ENCODE data around the gene CEP85.
A peak's percentile ranks its signal among the peaks of the same experiment; 100 is the strongest.
"Not testable (repeated sequence)": the region's sequence is repeated elsewhere in the genome, so short reads cannot be mapped to it uniquely, and the experiment has no call there.

CEP85 gene

DNA sequence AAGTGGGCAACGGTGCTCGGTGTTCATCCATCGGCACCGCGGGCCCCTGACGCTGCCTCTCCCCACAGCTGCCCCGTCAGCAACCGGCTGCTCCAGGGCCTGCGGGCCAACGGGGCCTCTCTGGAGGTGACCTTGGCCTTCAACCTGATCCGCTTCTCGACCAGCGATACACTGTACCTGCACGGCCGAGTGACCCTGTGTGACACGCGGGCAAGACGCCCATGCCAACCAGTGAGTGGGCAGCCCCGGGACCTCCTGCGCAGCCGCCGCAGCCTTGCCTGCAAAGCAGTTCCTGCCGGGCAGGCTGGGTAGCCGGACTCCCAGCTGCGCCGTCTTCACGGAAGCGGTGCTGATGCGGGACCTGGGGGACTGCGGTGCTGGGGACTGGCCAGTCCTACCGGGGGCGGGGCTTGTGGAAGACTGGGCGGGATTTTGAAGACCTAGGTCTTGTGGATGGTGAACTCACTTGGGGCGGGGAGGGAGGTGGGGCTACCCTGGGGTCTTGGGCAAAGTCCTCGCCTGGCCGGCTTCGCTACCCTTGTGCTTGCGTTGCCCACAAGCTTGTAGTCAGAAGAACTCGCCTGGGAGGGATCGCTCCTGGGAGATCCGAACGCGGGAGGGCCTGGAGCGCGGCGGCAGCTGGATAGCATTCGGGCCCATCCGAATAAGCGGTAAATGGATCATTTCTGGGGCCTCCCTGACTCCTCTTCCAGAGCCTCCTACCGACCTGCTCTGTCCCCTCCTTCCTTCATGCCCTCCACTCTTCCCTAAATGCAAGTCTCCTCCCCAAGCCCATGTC lies 8.8 kb upstream of the CEP85 start:
- peak; percentile 33 for DNase-seq (ENCODE audit: low spot score)

DNA sequence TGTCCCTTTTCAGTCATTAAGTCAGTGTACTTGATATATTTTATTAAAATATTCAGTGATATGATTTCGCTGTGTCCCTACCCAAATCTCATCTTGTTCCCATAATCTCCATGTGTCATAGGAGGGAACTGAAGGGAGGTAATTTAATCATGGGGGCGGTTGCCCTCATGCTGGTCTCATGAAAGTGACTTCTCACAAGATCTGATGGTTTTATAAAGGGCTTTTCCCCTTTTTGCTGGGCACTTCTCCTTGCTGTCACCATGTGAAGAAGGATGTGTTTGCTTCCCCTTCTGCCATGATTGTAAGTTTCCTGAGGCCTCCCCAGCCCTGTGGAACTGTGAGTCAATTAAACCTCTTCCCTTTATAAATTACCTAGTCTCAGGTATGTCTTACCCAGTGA lies 3.3 kb upstream of the CEP85 start:
- DNase-seq (ENCODE audit: low spot score) = not testable (repeated sequence)

DNA sequence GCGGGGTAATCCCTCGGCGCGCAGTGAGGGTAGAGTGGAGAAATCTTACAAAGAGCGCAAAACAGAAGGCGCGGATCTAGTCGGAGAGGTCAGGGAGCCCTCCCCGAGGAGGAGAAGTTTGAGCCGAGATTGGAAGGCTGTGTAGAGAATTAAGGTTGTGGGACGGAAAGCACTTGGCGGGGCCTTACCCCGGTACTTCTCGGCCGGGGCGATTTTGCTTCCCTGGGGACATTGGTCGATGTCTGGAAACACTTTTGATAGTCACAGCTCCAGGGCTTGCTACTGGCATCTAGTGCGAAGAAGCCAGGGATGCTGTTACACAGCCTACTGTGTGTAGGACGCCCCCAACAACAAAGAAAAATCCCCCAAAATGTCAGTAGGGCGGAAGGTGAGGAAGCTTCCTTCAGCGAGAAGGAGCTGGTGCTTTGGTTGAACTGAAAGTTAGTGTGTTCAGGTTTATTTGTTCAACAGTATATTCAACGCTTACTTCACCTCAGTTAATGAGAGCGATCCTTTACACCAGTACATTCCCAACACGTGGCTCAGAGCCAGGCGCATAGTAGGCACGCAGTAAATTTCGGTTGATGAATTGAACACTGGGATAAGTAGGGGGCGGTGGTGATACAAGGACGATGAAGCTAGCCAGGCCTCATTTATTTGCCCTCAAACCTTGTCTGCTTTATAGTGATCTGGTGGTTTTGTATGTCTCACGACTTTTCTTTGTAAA lies 807 bp downstream of the CEP85 start:
- DNase-seq (ENCODE audit: low spot score) = no peak

DNA sequence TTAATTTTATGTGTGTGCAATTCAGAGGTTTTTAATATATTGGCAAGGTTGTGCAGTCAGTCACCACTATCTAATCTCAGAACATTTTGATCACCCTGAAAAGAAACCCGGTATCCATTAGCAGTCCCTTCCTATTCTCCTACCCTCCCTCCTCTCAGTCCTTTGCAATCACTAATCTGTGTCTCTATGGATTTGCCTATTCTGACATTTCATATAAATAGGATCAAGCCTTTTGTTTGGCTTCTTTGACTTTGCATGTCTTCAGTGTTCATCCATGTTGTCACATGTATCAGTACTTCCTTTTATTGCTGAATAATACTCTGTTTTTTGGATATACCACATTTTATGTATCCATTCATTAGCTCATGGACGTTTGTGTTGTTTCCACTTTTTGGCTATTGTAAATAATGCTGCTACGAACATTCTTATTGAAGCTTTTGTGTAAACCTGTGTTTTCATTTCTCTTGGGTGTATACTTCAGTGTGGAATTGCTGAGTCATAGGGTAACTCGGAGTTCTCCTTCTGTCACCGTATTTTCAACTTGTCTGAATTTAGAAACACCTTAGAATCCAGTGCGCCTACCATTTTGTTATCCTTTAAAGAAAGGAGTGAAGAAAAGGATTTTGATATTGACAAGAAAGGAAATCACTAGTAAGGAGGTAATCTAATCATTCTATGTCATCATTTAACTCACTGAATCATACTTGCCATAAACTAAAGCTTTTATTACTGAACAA lies 3.4 kb downstream of the CEP85 start:
- no peak for DNase-seq (ENCODE audit: low spot score)

DNA sequence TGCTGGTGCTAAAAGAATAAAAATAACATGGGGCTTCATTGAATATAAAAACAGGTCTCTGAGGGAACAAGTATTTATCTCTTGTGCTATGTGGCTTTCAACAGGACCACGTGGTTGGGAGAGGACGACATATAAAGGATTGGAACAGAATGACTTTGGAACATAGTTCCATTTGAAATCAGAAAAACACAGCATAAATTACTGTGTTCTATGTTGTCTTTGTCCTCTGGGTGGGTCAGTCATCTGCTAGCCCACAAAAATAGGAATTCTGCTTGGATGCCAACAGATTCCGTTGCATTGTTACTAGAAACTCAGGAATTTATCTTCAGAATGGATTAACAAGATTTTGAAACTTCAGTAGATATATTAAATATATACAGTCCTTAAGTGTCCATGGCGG lies 5.9 kb downstream of the CEP85 start:
- DNase-seq (ENCODE audit: low spot score) = no peak

DNA sequence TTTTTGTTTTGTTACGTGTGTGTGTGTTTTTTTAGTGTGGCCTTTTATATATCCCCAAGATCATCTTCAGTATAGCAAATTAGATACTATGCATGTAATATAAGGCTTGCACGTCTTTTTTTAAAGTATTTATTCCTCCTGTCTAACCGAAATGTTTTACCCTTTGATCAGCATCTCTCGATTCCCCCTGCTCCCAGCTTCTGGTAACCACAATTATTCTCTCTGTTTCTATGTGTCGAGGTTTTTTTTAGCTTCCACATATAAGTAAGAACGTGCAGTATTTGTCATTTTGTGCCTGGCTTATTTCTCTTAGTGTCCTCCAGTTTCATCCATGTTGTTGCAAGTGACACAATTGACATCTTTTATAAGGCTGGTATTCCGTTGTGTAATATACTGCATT lies 18.7 kb downstream of the CEP85 start:
- DNase-seq (ENCODE audit: low spot score) = no peak

DNA sequence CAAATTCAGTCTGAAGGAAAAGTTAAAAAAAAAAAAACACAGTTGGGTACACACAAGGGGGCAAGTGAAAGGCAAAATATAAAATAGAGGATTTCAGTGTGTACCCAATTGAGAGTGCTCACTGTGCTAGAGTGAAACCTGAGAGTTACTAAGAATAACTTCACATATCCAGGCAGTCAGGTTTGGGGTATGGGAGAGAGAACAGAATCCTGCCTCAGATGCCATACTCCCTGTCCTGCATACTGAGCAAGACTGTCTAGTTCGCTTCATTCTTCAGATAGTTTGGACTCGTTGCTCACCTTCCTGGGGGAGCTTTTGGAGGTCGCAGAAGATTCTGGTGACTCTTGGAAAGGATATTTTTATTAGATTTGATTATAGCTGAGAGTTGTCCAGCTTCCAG lies 20.4 kb downstream of the CEP85 start:
- no peak for DNase-seq (ENCODE audit: low spot score)

DNA sequence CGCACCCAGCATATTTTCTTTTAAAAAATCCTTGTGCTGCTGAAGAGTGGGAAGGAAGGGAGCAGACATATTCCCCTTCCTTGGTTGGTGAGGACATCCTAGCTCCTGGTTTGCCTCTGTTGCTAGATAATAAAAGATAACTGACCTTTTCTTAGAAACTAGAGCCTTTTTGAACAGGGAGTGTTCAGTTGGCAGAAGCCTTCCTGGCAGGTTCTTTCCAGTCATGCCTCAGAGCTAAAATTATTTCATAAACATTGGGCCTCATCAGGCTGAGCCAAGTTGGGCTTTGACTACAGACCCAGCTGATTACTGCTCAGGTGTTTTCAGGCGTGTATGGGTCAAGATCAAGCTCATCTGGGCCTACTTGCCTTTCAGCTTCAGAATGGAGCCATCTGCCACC lies 23.2 kb downstream of the CEP85 start:
- no peak for DNase-seq (ENCODE audit: low spot score)

DNA sequence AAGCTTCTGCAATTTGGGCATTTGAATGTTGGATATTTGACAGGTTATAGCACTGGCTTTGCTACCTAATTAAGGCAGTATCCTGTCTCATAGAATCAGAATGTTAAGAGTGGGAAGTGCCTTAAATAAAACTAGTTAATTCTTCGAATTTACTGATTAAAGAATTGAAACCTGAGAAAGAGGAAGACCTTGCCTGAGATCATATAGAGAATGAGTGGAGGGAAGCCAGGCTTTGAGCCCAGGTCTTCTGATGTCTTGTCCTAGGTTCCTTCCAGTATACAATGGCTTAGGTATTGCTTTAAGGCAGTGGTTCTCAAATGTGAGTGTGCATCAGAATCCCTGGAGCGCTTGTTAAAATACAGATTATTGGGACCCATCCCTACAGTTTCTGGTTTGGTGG lies 25.0 kb downstream of the CEP85 start:
- DNase-seq (ENCODE audit: low spot score) = no peak

DNA sequence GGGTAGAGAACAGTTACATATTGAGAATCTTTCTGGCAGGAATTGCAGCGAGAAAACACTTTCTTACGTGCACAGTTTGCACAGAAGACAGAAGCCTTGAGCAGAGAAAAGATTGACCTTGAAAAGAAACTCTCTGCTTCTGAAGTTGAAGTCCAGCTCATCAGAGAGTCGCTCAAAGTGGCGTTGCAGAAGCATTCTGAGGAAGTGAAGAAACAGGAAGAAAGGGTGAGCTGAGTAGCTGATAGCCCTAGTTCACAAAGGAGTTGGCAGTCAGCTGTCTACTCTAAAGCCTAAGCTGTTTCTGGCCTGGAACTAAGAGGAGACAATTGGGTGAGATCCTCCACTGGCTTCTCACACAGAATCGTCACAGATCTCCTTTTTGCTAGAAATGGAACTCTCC lies 25.6 kb downstream of the CEP85 start:
- no peak for DNase-seq (ENCODE audit: low spot score)

DNA sequence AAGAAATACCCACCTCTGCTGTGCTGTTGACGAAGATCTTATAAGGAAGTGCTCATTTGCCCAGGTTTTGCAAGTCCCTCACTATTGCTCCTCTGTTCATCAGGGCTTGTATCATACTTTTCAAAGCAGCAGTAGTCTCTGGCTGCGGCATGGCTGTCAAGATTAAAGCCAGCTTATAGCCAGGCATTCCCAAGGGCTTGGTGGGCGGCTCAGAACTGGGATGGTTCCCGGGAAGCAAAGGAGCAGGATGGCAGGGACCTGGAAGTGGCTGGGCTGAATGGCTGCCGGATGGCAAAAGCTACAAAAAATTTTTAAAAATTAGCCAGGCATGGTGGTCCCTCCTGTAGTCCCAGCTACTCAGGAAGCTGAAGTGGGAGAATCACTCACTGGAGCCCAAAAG lies 29.2 kb downstream of the CEP85 start:
- DNase-seq (ENCODE audit: low spot score) = no peak

DNA sequence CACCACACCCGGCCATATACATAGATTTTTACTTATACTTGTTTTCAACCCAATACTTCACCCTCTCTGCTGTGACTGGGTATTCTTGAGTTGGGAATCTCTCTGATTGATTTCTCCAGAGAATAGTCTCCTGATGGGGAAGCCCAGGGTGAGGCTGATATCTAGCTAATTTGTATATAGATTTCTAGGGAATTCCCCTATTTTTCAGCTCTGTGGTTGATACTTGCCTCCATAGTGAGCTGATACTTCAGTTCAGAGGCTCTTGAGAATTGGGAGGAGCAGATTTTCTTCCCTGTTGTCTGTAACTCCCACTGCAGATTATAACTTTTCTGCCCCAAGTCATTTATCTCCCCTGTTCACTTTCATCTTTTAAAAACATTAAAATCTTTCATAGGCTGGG lies 31.4 kb downstream of the CEP85 start:
- DNase-seq (ENCODE audit: low spot score) = no peak

DNA sequence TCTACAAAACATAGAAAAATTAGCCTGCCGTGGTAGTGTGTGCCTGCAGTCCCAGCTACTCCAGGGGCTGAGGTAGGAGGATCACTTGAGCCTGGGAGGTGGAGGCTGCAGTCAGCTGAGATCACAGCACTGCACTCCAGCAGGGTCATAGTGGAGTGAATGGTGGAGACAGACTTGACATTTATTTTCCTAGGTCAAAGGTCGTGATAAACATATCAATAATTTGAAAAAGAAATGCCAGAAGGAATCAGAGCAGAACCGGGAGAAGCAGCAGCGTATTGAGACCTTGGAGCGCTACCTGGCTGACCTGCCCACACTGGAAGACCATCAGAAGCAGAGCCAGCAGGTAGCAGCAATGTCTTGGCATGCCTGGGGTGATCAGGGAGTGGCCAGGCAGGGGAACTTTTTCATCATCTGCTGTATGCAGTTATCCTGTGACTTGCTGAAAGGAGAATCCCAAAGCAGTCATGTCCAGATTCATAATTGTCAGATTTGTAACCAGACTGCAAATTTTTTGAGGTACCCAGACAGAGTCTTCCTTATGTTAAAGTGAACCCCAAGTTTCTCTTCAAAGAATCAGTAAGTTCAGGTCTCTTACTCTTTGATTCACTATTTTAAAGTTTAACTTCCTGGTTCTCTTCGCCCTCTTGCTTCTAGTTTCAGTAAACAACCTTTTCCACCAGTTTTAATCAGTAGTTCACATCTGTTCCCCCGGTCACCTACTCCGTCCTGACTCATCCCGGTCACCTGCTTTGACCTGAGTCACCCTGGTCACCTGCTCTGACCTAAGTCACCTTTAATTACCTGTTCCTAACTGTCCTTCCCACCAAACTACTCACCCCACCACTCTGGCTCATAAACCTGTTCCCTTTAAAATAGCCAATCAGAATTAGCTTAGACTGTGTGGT lies 34.5 kb downstream of the CEP85 start:
- no peak for DNase-seq (ENCODE audit: low spot score)

DNA sequence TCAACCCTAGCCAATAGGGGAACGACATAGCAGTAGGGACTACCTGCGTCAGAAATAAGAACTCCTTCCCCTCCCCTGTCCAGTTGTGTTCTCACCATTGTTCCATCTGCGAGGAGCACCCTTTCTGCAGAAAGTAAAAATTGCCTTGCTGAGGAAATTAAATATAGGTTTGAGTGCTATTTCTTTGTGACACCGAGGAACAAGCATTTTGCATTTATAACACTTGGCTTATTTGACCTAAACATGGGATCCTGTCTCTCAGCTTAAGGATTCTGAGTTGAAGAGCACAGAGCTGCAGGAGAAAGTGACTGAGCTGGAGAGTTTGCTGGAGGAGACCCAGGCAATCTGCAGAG lies 35.2 kb downstream of the CEP85 start:
- DNase-seq (ENCODE audit: low spot score) = no peak

DNA sequence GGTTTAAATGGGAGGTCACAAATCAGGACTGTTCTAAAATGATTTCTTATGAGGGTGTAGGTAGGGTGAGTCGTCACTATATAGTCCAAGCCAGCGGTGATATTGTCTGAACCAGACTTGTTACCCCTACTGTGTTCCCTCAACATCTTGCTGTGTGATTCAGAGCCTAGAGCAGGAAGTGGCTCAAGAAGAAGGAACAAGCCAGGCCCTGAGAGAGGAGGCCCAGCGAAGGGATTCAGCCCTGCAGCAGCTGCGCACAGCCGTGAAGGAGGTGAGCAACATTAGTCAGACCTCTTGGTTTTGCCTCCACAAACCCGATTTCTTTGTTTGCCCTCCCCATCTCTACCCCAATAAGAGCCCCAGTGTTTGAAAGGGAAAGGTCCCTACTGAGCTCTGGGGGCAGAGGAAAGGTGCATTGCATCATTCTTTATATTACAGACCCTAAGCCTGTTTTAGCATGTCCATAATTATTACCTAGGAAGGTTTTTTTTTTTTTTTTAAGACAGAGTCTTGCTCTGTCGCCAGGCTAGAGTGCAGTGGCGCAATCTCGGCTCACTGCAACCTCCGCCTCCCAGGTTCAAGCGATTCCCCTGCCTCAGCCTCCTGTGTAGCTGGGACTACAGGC lies 40.9 kb downstream of the CEP85 start:
- no peak for DNase-seq (ENCODE audit: low spot score)

DNA sequence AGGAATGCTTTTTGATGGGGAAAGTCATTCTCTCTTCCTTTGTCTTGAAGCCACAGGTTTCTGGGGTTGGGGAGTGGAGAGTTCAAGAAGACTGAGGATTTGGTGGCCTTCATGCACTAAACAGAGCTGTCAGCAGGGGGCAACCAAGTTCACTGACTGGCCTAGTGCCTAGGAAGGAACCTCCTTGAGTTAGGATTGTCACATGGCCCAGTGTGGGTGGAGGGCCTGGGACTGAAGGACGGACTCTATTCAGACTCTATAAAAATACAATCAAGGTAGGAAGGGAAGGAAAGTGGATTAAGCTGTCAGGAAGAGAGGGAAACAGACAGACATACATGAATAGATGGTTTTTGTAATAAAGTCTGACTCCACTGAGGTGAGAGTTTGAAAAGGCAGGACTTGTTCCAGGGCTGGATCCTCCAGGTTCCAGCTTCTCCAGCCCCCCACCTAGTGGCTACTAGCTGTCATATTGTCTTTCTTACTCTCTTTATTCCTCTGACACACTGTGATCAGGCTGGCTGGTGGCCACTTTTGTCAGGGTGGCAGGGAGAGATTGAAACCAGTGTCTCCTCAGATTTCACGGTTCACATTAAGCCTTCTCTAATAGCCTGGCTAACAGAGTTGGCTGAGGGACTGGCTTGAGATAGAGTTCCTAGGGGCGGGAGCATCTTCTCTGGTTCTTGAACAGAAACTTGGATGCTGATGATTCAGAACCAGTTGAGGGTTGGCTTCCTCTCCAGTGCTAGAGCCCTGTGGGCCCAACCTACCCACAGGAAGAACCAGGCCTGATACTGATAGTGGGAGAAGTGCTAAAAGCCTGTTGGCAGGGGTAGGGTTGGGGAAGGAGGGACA lies 41.8 kb downstream of the CEP85 start:
- DNase-seq (ENCODE audit: low spot score) = peak; percentile 81

DNA sequence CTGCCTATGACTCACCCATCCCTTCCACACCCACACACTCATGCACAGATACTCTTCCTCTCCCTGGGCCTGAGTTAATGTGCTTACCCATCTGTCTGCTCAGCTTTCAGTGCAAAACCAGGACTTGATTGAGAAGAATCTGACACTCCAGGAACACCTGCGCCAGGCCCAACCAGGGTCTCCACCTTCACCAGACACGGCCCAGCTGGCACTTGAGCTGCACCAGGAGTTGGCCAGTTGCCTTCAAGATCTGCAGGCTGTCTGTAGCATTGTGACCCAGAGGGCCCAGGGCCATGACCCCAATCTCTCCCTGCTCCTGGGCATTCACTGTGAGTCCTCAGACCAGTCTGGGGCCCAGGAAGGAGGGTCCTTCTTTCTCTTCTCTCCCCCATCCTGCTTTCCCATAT lies 42.4 kb downstream of the CEP85 start:
- no peak for DNase-seq (ENCODE audit: low spot score)

DNA sequence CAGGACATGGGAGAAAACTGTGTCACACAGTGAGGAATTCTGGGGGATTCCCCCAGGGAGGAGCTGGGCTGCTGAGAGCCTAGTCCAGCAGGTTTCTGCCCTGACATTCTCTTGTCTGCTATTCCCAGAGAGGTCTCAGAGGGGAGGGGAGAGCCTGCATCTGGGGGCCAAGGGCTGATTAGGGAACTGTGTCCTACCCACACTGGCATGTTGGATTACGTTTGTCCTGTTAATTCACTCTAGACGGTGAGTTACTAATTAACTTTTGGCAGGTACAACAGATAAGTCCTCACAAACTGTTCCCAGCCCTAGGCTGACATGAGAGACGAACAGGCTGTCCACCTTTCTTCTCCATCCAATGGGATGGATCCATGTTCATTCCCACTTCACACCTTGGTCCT lies 43.3 kb downstream of the CEP85 start:
- DNase-seq (ENCODE audit: low spot score) = no peak

DNA sequence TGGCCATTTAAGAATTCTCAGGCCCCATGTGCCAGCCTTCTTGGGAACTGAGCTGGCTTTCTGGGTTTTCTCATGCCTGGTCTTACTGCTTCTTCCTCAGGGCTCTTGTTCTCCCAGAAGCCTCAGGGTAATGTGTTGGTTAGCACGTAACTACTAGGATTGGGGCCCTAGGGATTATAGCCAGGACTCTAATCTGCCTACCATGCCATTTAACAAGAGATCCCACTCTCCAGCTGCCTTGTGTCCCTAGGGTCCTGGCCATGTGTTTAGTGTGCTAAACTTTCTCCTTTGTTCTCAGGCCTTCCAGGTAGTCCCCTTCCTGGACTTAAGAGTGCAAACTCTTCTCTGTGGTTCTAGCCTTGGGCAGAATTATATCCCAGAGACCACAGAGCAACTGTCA lies 43.7 kb downstream of the CEP85 start:
- DNase-seq (ENCODE audit: low spot score) = no peak

DNA sequence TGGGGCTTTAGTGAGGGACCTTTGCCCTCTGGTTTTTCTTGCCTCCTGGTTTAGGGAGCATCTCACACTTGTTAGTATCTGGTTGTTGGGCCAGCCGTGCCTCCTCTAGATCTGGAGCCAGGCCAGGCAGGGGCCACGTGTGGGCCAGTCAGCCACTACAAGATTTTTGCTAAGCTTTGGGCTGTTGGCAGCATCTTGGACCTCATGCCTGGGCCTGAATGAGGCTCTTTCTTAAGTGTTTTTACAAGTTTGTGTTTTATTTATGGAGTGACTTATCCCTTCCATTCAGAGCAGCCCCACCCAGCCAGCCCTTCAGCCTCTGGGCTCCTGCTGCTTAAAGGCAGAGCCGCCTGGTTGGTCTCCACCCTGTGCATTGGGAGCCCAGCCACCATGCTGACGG lies 44.3 kb downstream of the CEP85 start:
- DNase-seq (ENCODE audit: low spot score) = no peak

Data from SW480 (cell line).